MM.1S (cell line): Measurements from ENCODE around the gene CDH4.

ENCODE experiments used
- EZH2 ChIP-seq: fragments of 300-600 bp; sonication (generic); optimal IDR thresholded peaks from 2 replicates; pipeline ENCODE3; 2017; ENCODE audit warnings: low read depth, mild to moderate bottlenecking, antibody characterized with exemption, low read length, mixed read lengths
- EZH2phosphoT487 ChIP-seq: fragments of 300-600 bp; sonication (generic); IDR thresholded peaks from 2 replicates; pipeline ENCODE4 v1.6.1; 2018; ENCODE audit warnings: antibody characterized with exemption, low read length
- TF ChIP-seq, protein P1 (sequence below): fragments of 300-600 bp; sonication (generic); IDR thresholded peaks from 2 replicates; pipeline ENCODE4 v1.5.1; 2016; ENCODE audit warnings: antibody characterized with exemption, low read length, mixed read lengths

DNA sequence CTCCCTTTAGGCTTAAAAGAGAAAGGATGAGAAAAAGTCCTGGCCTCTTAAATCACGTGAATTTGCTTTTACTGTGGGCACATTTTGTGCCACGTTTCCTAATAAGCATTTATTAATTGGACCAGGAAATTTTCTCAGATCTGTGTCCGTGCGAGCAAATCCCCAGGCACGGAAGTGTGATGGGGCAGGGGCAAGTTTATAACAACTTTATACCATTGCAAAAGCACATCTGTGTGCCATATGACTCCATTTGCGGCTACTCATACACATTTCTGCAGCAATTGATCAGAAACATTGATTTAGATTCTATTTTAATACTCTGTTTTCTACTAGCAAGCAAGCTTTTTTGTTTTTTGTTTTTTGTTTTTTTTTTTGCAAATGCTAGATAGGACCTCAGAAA lies 440.4 kb downstream of the CDH4 start:
- TF ChIP-seq, protein P1, sequence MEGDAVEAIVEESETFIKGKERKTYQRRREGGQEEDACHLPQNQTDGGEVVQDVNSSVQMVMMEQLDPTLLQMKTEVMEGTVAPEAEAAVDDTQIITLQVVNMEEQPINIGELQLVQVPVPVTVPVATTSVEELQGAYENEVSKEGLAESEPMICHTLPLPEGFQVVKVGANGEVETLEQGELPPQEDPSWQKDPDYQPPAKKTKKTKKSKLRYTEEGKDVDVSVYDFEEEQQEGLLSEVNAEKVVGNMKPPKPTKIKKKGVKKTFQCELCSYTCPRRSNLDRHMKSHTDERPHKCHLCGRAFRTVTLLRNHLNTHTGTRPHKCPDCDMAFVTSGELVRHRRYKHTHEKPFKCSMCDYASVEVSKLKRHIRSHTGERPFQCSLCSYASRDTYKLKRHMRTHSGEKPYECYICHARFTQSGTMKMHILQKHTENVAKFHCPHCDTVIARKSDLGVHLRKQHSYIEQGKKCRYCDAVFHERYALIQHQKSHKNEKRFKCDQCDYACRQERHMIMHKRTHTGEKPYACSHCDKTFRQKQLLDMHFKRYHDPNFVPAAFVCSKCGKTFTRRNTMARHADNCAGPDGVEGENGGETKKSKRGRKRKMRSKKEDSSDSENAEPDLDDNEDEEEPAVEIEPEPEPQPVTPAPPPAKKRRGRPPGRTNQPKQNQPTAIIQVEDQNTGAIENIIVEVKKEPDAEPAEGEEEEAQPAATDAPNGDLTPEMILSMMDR: no peak
- TF ChIP-seq EZH2 (no peak), EZH2phosphoT487 (no peak)
